HepG2 (cell line): ENCODE data around the gene TANC2. TPM values are rescaled to one million over a fixed set of nuclear protein-coding genes. Genes with fewer than 3 reads are reported as not detected.
A peak's percentile ranks its signal among the peaks of the same experiment; 100 is the strongest.
"Not testable (repeated sequence)": the region's sequence is repeated elsewhere in the genome, so short reads cannot be mapped to it uniquely, and the experiment has no call there.

Experiments used
- ATAC-seq: fragments of 200-7000 bp; cut with Tn5 transposase; 3 replicates; pipeline ENCODE4 v1.9.1; 2020; ENCODE audit warnings: mild to moderate bottlenecking, moderate library complexity
- BruUV-seq: library from RNA; stranded (reverse); fragments of 400-500 nt; replicated peaks from 2 replicates; lab custom pipeline; 2021; lab: Mats Ljungman, UMichigan
- CTCF ChIA-PET: fragments of 300-600 bp; formaldehyde crosslinking; extraction: SDS; loops from one replicate; lab custom pipeline; 2021; ENCODE audit warnings: low total read pairs, inconsistent platforms, low intra/inter-chr PET ratio; lab: Yijun Ruan, JAX
- POLR2A ChIA-PET: fragments of 350-600 bp; sonication (Branson Sonifier 250); formaldehyde crosslinking; loops from one replicate; lab custom pipeline; 2020; ENCODE audit warnings: antibody characterized with exemption, inconsistent platforms; lab: Yijun Ruan, JAX
- DNase-seq: peaks from one replicate; pipeline ENCODE4 v3.0.0-alpha.2; 2015; ENCODE audit warnings: low spot score
- FAIRE-seq: peaks from 3 replicates; lab custom pipeline; 2011; peaks lifted over from hg19 to GRCh38; lab: Jason Lieb, UNC
- H2AFZ ChIP-seq: one replicate; pipeline ENCODE4 v1.6.1; 2011; ENCODE audit warnings: low read length, inconsistent platforms
- H3K27ac ChIP-seq: fragments of 300-600 bp; 3 replicates; pipeline ENCODE4 v1.8.0; 2011; ENCODE audit warnings: mixed run types, mild to moderate bottlenecking, mixed read lengths, low read length, inconsistent platforms; ENCODE audit not compliant: insufficient read depth; ENCODE audit errors: extremely low read length
- H3K27me3 ChIP-seq, 2 experiments: fragments of 200-600 bp in 1 of 2; 2 replicates in 1 of 2; 3 replicates in 1 of 2; pipeline versions ENCODE4 v1.6.0 to v1.8.0; 2011; ENCODE audit warnings: low read length in 2 of 2, mild to moderate bottlenecking in 2 of 2, moderate library complexity in 2 of 2, inconsistent platforms in 1 of 2; ENCODE audit not compliant: insufficient read depth in 2 of 2, control insufficient read depth in 1 of 2
- H3K36me3 ChIP-seq, 2 experiments: fragments of 200-600 bp in 1 of 2; replicated peaks in 1 of 2; 2 replicates in 1 of 2; 3 replicates in 1 of 2; pipeline versions ENCODE4 v1.5.1 to v1.8.0; 2011; ENCODE audit warnings: low read length in 2 of 2, inconsistent platforms in 1 of 2; ENCODE audit not compliant: insufficient read depth in 2 of 2, control insufficient read depth in 1 of 2
- H3K4me1 ChIP-seq: 2 replicates; pipeline ENCODE4 v1.5.1; 2012; ENCODE audit warnings: low read length, inconsistent platforms; ENCODE audit not compliant: insufficient read depth
- H3K4me2 ChIP-seq: 2 replicates; pipeline ENCODE4 v1.6.0; 2011; ENCODE audit warnings: low read depth, low read length, inconsistent platforms
- H3K4me3 ChIP-seq, 3 experiments: fragments of 200-600 bp in 1 of 3; sonication (generic), shearing (Covaris generic) in 1 of 3; replicated peaks in 1 of 3; 2 replicates each; pipeline ENCODE4 v1.5.1; 2011 to 2016; ENCODE audit warnings: low read length in 3 of 3, inconsistent platforms in 2 of 3, low read depth in 2 of 3, mild to moderate bottlenecking in 2 of 3, control low read depth in 1 of 3, mixed read lengths in 1 of 3; ENCODE audit not compliant: insufficient read depth in 1 of 3
- H3K79me2 ChIP-seq: one replicate; pipeline ENCODE4 v1.6.1; 2011; ENCODE audit warnings: low read length, inconsistent platforms; ENCODE audit not compliant: insufficient read depth
- H3K9ac ChIP-seq: 2 replicates; pipeline ENCODE4 v1.6.0; 2011; ENCODE audit warnings: mild to moderate bottlenecking, low read depth, low read length, inconsistent platforms; ENCODE audit not compliant: insufficient read depth
- H3K9me3 ChIP-seq: 2 replicates; pipeline ENCODE4 v1.5.1; 2012; ENCODE audit warnings: mild to moderate bottlenecking, low read length
- H4K20me1 ChIP-seq: 2 replicates; pipeline ENCODE4 v1.6.0; 2011; ENCODE audit warnings: inconsistent platforms, mild to moderate bottlenecking, low read length, moderate library complexity; ENCODE audit not compliant: insufficient read depth
- CREB1 ChIP-seq, 2 experiments: fragments of 450-650 bp in 1 of 2; IDR thresholded peaks; 2 replicates each; pipeline ENCODE4 v1.6.1; 2016 to 2017; ENCODE audit warnings: control low read depth in 1 of 2, mild to moderate bottlenecking in 1 of 2, missing compliant biosample characterization in 1 of 2, missing genetic modification characterization in 1 of 2
- ESRRA ChIP-seq: sonication (generic); formaldehyde crosslinking; IDR thresholded peaks from 2 replicates; pipeline ENCODE4 v1.5.1; 2020; ENCODE audit warnings: mild to moderate bottlenecking, low read depth, missing genetic modification reagents
- HMG20B ChIP-seq: conservative IDR thresholded peaks from 2 replicates; pipeline ENCODE4 v1.6.1; 2016; ENCODE audit warnings: missing genetic modification reagents, missing compliant biosample characterization
- IRX3 ChIP-seq: sonication (generic); formaldehyde crosslinking; IDR thresholded peaks from 2 replicates; pipeline ENCODE4 v1.8.1; 2023; ENCODE audit warnings: mild to moderate bottlenecking, low read depth, missing genetic modification reagents, borderline replicate concordance
- REXO4 ChIP-seq: sonication (generic); formaldehyde crosslinking; IDR thresholded peaks from 2 replicates; pipeline ENCODE4 v1.8.0; 2022; ENCODE audit warnings: missing genetic modification reagents, mild to moderate bottlenecking, borderline replicate concordance
- ZBTB34 ChIP-seq: sonication (generic); formaldehyde crosslinking; IDR thresholded peaks from 2 replicates; pipeline ENCODE4 v1.8.0; 2022; ENCODE audit warnings: mild to moderate bottlenecking, missing genetic modification reagents
- ZNF430 ChIP-seq: sonication (generic); formaldehyde crosslinking; IDR thresholded peaks from 2 replicates; pipeline ENCODE4 v1.9.0; 2021; ENCODE audit warnings: mild to moderate bottlenecking, missing genetic modification reagents
- ZNF724P ChIP-seq: sonication (generic); formaldehyde crosslinking; IDR thresholded peaks from 2 replicates; pipeline ENCODE4 v1.8.0; 2022; ENCODE audit warnings: missing genetic modification reagents, borderline replicate concordance
- WGBS: methylation state at CpG from one replicate; pipeline ENCODE4 v1.1.6; 2017; ENCODE audit warnings: low lambda C conversion rate; 5-methylcytosine and 5-hydroxymethylcytosine counted together
- in situ Hi-C: cut with HindIII; loops from 2 replicates; pipeline ENCODE4 v1.10.0; 2017; ENCODE audit warnings: low pct_unique_long_range_greater_than_20kb; ENCODE audit not compliant: extremely low pct_ligation_motif_present
- intact Hi-C: fragments of 100-400 bp; cut with micrococcal nuclease; formaldehyde crosslinking; loops from one replicate; pipeline ENCODE4 v1.10.0; 2022; ENCODE audit not compliant: unreplicated experiment
- polyA plus RNA-seq, 8 experiments: library from polyadenylated mRNA; depleted of rRNA in 3 of 8; stranded (reverse) in 7 of 8; unstranded in 1 of 8; fragments of >200 nt; fragmentation: Illumina TruSeq in 4 of 8; extraction: Trizol in 4 of 8; gene quantifications; 2 replicates each; pipeline versions ENCODE4 v1.2.1 to v1.2.3, GENCODE V29; 2011 to 2016; ENCODE audit warnings: low read depth in 4 of 8, missing spikeins in 1 of 8, mixed read lengths in 1 of 8; ENCODE audit not compliant: insufficient read depth in 1 of 8
- total RNA-seq, 5 experiments: library from RNA; depleted of rRNA; stranded (reverse); fragments of >200 nt; fragmentation: Illumina TruSeq; extraction: Trizol; gene quantifications; 2 replicates each; pipeline ENCODE4 v1.2.3, GENCODE V29; 2016; ENCODE audit warnings: low read depth in 1 of 5
- TF ChIP-seq, protein P1 (sequence below): IDR thresholded peaks from 2 replicates; pipeline ENCODE4 v1.6.1; 2016; ENCODE audit warnings: low read depth, control low read depth

Gene TANC2
- total and polyA plus RNA-seq, 2 of the 13 experiments (the other 11 are each of a cell fraction or from before 2014, with no cell fraction given) = 0.08 to 0.20 TPM

- TF ChIP-seq ZNF724P (CRISPR knock-in tag) (no peak), CREB1 (IDR thresholded peaks at IDR 0.05) (peak; percentile 66), CREB1 (CRISPR knock-in tag; IDR thresholded peaks at IDR 0.05) (no peak)
- no peaks in the 10 kb centered on the region for H3K79me2 ChIP-seq
- no peak overlapping the region for H3K4me2 ChIP-seq
- no peaks in the 10 kb centered on the region for H4K20me1 ChIP-seq
- H3K27me3 ChIP-seq = no peaks in the 10 kb centered on the region
- no peak overlapping the region for H2AFZ ChIP-seq
- WGBS = 15% methylated on average over 4 of the region's 4 CpGs
- FAIRE-seq (no peak), ATAC-seq (no peak), DNase-seq (no peak)
- no TSS peak for BruUV-seq
- no peak overlapping the region for H3K27ac ChIP-seq
- in situ Hi-C loops (no loop called here), intact Hi-C loops (no loop called here)
- ChIA-PET CTCF (no interaction called here), POLR2A (no interaction called here)
- no peaks in the 10 kb centered on the region for H3K4me1 ChIP-seq
- no peak overlapping the region for H3K9ac ChIP-seq
- H3K4me3 ChIP-seq = no peak overlapping the region
- H3K36me3 ChIP-seq = no peaks in the 10 kb centered on the region
- no peaks in the 10 kb centered on the region for H3K9me3 ChIP-seq
Measured at GRCh38 chr17:62974788-62975187, 8.8 kb downstream of the TANC2 start.

DNA sequence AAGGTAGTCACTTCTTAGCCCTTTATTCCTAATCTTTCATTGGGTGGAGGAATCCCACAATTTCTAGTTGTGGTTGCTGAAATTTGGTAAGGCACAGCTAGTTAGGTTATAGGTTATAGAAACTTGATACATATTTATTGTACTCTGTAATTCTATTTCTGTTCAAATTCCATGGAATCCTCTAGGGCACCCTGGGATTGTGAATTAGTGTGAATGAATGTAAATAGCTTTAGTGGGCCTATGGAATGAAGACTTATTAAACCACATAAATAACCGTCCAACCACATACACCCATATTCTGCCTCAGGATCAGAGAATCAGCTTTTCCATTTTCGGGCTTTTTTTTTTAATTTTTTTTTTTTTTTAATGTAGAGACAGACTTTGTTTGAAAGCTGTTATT lies 9.2 kb downstream of the TANC2 start:
- Histone ChIP-seq H3K9me3 (no peaks in the 10 kb centered on the region), H4K20me1 (no peaks in the 10 kb centered on the region), H3K36me3 (no peaks in the 10 kb centered on the region), H3K27ac (no peak overlapping the region), H2AFZ (no peak overlapping the region), H3K9ac (no peak overlapping the region), H3K27me3 (no peaks in the 10 kb centered on the region), H3K4me2 (no peak overlapping the region), H3K4me3 (no peak overlapping the region), H3K4me1 (no peaks in the 10 kb centered on the region), H3K79me2 (no peaks in the 10 kb centered on the region)
- no peak for TF ChIP-seq IRX3 (CRISPR knock-in tag)
- TF ChIP-seq ESRRA (CRISPR knock-in tag) = no peak
- no peak for TF ChIP-seq REXO4 (CRISPR knock-in tag)
- TF ChIP-seq, protein P1, sequence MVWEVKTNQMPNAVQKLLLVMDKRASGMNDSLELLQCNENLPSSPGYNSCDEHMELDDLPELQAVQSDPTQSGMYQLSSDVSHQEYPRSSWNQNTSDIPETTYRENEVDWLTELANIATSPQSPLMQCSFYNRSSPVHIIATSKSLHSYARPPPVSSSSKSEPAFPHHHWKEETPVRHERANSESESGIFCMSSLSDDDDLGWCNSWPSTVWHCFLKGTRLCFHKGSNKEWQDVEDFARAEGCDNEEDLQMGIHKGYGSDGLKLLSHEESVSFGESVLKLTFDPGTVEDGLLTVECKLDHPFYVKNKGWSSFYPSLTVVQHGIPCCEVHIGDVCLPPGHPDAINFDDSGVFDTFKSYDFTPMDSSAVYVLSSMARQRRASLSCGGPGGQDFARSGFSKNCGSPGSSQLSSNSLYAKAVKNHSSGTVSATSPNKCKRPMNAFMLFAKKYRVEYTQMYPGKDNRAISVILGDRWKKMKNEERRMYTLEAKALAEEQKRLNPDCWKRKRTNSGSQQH (CRISPR knock-in tag) = no peak
- no peak for TF ChIP-seq ZNF430 (CRISPR knock-in tag)
- TF ChIP-seq ZBTB34 (CRISPR knock-in tag) = no peak
- no peak for TF ChIP-seq HMG20B (CRISPR knock-in tag)
- intact Hi-C loops (no loop called here), in situ Hi-C loops (no loop called here)
- DNase-seq (no peak), ATAC-seq (no peak), FAIRE-seq (no peak)
- CTCF ChIA-PET = no interaction called here
- 4% methylated on average over 2 of the region's 2 CpGs for WGBS
- POLR2A ChIA-PET = no interaction called here
- no TSS peak for BruUV-seq

DNA sequence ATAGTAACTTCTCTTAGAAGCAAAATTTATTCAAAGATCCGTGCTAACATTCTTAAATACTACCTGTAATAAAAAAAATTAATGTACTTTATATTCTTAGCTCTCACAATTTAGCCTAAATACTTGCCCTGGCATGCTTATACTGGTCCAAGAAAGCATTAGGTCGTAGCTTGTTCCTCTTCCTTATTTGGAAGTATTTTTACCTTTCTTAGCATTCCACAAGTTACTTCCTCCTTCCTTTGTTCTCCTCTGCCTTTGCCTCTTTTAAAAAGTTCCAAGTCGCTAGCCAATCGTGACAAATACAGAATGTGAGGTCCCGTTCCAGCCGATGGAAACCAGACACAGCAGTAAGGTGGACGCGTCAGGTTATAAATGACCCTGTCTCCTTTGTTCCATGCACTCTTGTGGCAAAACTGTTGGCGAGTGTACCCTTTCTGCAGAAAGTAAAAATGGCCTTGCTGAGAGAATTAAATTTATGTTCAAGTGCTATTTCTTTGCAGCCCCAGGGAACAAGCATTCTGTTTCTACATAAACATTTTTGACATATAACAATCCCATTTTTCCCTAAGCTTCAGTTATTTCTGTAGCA lies 10.7 kb downstream of the TANC2 start:
- FAIRE-seq, CTCF ChIA-PET, ATAC-seq, H3K9ac ChIP-seq, H3K27ac ChIP-seq, H2AFZ ChIP-seq, in situ Hi-C loops, BruUV-seq, POLR2A ChIA-PET, H4K20me1 ChIP-seq, H3K4me2 ChIP-seq, H3K4me1 ChIP-seq, H3K27me3 ChIP-seq, H3K9me3 ChIP-seq, intact Hi-C loops, H3K36me3 ChIP-seq, H3K4me3 ChIP-seq, H3K79me2 ChIP-seq, DNase-seq: not testable (repeated sequence)
- 31% methylated on average over 9 of the region's 9 CpGs for WGBS
